Activated T-helper 2 cell treated with anti-CD3 and anti-CD28 coated beads, Interferon-gamma antibody, Interleukin-2, Interleukin-4, amounts not matched to agents 10 μg/mL and 5 μg/mL and 100 μg/mL, durations not matched to agents 14 hours and 24 hours and 36 hours (primary cell): Measurements from ENCODE around the gene FAM117A. TPM values are rescaled to one million over a fixed set of nuclear protein-coding genes. Genes with fewer than 3 reads are reported as not detected.
"Not testable (repeated sequence)": the region's sequence is repeated elsewhere in the genome, so short reads cannot be mapped to it uniquely, and the experiment has no call there.

ENCODE experiments used
- DNase-seq: peaks from one replicate; pipeline ENCODE4 v3.0.0; 2021; ENCODE audit warnings: low spot score
- H3K27ac Mint-ChIP-seq: one replicate; pipeline ENCODE4 v1.8.0; 2021; ENCODE audit warnings: mixed read lengths
- H3K27me3 Mint-ChIP-seq: one replicate; pipeline ENCODE4 v1.8.0; 2021; ENCODE audit warnings: low read depth, mixed read lengths
- H3K36me3 Mint-ChIP-seq: one replicate; pipeline ENCODE4 v1.8.0; 2021; ENCODE audit warnings: low read depth, mixed read lengths
- H3K4me1 Mint-ChIP-seq: one replicate; pipeline ENCODE4 v1.8.0; 2021; ENCODE audit warnings: low read depth, mixed read lengths
- H3K4me3 Mint-ChIP-seq: one replicate; pipeline ENCODE4 v1.8.0; 2021; ENCODE audit warnings: low read depth, mild to moderate bottlenecking, moderate library complexity, mixed read lengths
- H3K9me3 Mint-ChIP-seq: one replicate; pipeline ENCODE4 v1.8.0; 2021; ENCODE audit warnings: mixed read lengths
- intact Hi-C: fragments of 100-400 bp; cut with micrococcal nuclease; formaldehyde crosslinking; loops from one replicate; pipeline ENCODE4 v1.15.1; 2023
- total RNA-seq: library from RNA; stranded (reverse); gene quantifications from 2 replicates; pipeline ENCODE4 v1.2.3, GENCODE V29; 2022

FAM117A gene
- total RNA-seq, 1 donor from 2014 or later = 15.8 TPM

DNA sequence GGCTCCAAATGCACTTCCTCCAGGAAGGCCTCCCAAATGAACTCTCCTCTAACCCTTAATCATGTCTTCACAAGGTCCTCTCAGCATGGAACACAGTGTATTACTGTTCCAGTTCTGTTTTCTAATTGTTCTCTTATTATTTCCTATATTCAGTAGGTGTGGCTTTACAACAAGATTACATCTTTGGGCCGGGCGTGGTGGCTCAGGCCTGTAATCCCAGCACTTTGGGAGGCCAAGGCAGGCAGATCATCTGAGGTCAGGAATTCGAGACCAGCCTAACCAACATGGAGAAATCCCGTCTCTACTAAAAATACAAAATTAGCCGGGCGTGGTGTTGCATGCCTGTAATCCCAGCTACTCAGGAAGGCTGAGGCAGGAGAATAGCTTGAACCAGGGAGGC lies 90.3 kb downstream of the FAM117A start:
- Mint-ChIP-seq H3K4me1 (peaks cover 39% of the 10 kb centered on the region), H3K36me3 (peaks cover 30% of the 10 kb centered on the region)
- intact Hi-C loops, DNase-seq, H3K27me3 Mint-ChIP-seq, H3K27ac Mint-ChIP-seq, H3K4me3 Mint-ChIP-seq, H3K9me3 Mint-ChIP-seq: not testable (repeated sequence)

DNA sequence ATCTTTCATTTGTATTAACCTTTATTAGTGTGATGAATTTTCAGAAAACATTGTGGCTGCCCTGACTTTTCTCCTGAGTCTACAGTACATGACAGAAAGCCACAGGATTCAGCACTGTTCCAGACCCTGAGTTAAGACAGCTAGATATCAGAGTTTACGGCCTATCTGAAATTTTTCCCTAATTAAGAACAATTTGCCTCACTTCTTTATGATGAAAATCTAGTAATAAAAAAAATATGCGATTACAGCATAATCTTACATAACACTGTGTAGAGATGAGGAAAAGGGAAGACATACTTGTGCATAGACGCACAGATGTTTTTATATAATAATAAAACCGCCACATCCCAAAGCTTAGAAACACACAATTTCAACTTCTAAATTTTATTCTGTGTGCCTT lies 93.3 kb downstream of the FAM117A start:
- no peak overlapping the region for H3K4me3 Mint-ChIP-seq
- no peaks in the 10 kb centered on the region for H3K9me3 Mint-ChIP-seq
- intact Hi-C loops = no loop called here
- no peak overlapping the region for H3K27ac Mint-ChIP-seq
- H3K36me3 Mint-ChIP-seq = peaks cover 34% of the 10 kb centered on the region
- peaks cover 26% of the 10 kb centered on the region for H3K4me1 Mint-ChIP-seq
- DNase-seq = no peak
- no peaks in the 10 kb centered on the region for H3K27me3 Mint-ChIP-seq

DNA sequence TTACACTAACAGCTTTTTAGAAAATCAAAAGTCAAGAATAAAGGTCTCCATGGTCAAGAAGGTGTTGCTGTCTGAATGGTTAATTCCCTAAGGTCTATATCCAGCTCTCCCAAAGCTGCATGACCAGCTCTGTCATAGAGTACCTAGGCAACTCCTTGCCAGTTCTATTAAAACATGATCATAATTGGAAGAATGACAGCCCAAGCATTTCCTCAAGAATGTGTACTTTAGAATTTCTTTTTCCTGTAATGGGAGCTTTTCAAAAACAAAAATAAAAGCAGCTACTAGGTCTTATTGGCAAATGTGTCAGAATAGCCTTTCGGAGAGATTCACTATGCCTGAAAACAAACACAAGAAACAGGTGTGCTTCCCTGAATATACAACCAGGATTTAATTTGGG lies 93.9 kb downstream of the FAM117A start:
- Mint-ChIP-seq H3K36me3 (peaks cover 29% of the 10 kb centered on the region), H3K4me3 (no peak overlapping the region), H3K4me1 (peaks cover 20% of the 10 kb centered on the region), H3K27ac (no peak overlapping the region), H3K27me3 (no peaks in the 10 kb centered on the region), H3K9me3 (no peaks in the 10 kb centered on the region)
- intact Hi-C loops = no loop called here
- DNase-seq = no peak

DNA sequence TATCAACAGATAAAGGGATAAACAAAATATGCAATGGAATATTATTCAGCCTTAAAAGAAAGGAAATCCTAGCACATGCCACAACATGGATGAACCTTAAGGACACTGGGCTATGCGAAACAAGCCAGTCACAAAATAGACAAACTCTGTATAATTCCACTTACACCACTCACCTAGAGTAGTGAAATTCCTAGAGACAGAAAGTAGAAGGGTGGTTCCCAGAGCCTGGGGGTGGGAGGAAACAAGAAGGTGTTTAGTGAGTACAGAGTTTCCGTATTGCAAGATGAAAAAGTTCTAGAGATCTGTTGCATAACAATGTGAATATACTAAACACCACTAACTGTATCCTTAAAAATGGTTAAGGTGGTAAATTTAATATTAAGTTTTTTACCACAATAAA lies 96.1 kb downstream of the FAM117A start:
- no peak for DNase-seq
- Mint-ChIP-seq H3K27ac (no peak overlapping the region), H3K4me3 (no peak overlapping the region), H3K27me3 (no peaks in the 10 kb centered on the region), H3K4me1 (peaks cover 17% of the 10 kb centered on the region), H3K9me3 (no peaks in the 10 kb centered on the region), H3K36me3 (peaks cover 22% of the 10 kb centered on the region)
- intact Hi-C loops = no loop called here

DNA sequence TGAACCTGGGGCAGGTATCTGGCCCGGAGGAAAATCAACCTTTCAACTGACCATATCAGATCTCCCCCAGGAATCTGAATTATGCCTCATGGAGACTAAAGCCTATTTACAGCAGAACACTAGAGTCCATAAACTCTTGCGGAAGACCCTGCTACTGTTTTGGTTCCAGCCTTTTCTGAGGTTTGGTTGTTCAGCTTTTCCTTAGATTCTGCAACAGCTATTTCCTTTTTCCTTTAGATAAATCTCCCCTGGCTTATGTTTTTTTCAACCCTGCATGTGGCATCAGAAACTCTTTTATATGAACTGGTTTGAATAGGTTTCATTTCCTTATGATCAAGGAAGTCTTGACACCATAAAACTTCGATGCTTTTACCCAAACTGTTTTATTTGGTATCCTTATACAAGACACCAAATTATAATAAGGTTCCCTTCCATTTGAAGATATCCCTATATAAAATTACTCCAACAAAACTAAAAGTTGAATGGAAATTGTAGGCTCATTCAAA lies 99.2 kb downstream of the FAM117A start:
- DNase-seq = no peak
- Mint-ChIP-seq H3K27me3 (no peaks in the 10 kb centered on the region), H3K36me3 (peaks cover 21% of the 10 kb centered on the region), H3K27ac (no peak overlapping the region), H3K4me1 (peaks cover 16% of the 10 kb centered on the region), H3K4me3 (no peak overlapping the region), H3K9me3 (no peaks in the 10 kb centered on the region)
- intact Hi-C loops = no loop called here

Other genes with a start within 250 kb of the FAM117A start
- 0.21 and 0.25 TPM in 2 replicates for gene NXPH3, start 188.3 kb downstream of the FAM117A start, total RNA-seq
- gene SPOP, start 86.0 kb downstream of the FAM117A start, total RNA-seq = 50.1 and 59.6 TPM in 2 replicates
- gene SLC35B1, start 56.2 kb downstream of the FAM117A start, total RNA-seq = 75.7 and 80.7 TPM in 2 replicates
- 62.1 and 65.0 TPM in 2 replicates for gene KAT7, start 24.6 kb upstream of the FAM117A start, total RNA-seq
- gene TAC4, start 83.9 kb upstream of the FAM117A start, total RNA-seq = not detected in 2 replicates
- gene DLX4, start 205.1 kb upstream of the FAM117A start, total RNA-seq = not detected in 2 replicates
- not detected in 2 replicates for gene DLX3, start 231.1 kb upstream of the FAM117A start, total RNA-seq